HG03175 (cell line): Measurements from ENCODE around the gene C20orf144.
"Not testable (repeated sequence)": the region's sequence is repeated elsewhere in the genome, so short reads cannot be mapped to it uniquely, and the experiment has no call there.

Source experiments
- ATAC-seq: cut with Tn5 transposase; IDR thresholded peaks from one replicate; pipeline ENCODE4 v1.9.1; 2021; ENCODE audit warnings: mild to moderate bottlenecking, moderate library complexity; ENCODE audit not compliant: unreplicated experiment

Gene C20orf144

DNA sequence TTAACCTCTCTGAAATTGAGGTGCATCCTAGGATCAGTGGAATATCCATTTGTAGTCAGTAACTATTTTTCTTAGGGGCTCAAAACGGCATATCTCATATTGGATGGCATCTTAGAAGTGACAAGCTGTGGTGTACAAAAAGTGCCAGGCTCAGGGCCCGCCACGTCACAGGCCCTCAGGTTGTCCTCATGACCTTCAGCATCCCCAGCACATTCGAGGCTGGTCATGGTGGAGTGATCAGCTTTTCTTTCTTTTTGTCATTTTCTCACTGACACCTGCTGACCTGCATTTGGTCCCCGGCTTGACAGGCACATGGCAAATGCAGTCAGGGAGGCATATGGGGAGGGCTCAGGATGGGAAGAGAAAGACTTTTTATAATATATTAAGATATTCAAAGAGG, 31.2 kb downstream of the C20orf144 start:
- ATAC-seq, result no peak

DNA sequence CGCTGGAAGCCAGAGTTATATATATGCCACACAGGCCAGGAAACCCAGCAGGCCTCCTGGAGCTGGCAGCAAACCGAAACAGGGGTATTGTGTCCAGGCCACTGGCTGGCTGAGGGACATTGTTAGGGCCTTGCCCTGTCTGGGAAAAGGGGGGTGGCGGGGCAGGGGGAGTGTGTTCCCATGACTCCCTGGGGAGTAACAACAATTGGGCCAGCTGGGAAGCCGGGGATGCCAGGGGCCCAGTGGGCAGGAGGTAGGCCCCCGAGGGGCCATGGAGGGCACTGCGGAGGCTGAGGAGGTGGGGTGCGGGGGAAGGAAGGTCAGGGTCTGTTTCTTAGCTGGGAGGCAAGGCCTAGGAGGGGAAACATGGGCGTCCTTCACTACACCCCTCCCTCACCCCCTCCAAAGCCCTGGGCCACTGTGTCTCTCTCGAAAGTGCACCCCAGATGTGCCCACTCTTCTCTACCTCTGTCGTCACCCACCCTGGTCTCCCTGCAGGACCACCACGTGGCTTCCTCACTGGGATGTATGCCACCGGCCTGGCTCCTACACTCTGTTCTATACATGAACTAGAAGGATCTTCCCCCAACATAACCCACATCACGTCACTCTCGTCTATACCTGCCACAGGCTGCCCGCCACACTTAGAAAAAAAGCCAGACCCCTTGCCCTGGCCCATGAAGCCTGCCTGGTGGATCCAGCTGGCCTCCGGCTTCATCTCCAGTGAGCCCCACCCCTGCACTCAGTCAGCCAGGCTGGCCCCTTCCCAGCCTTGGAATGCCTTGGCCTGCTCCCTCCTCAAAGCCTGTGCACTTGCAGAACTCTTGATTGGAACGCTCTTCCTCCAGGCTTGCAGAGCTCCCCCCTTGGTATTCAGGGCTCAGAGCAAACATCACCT, 31.9 kb downstream of the C20orf144 start:
- no peak for ATAC-seq

DNA sequence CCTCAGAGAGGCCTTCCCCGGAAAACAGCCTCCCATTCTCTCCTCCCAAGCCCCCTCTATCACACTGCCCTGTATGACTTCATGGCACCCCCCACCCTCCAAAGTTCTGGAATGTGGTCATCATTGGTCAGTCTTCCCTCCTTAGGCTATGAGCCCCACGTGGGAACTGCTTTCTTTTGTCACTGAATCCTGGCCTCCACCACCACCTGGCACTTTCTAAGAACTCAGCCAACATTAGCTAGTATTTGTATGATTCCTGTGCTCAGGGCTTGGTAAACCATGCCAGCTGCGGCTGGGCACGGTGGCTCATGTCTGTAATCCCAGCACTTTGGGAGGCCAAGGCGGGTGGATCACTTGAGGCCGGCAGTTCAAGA, 32.5 kb downstream of the C20orf144 start:
- no peak for ATAC-seq

DNA sequence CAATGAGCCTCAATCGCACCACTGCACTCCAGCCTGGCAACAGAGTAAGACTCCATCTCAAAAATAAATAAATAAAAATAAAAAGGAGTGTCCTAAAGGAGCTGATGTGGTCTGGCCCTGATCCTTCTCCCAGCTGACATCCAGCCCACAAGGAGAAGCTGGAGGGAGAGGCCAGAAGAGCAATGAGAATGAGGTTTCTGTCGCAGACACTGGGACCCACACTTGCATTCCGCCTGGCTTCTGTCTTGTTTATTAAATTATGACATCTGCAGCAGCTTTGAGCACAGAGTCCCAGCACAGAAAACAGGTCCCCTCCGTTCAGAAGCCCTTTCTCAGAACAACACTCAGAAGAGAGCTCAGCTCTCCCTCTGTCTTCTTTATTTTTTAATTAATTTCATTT, 34.3 kb downstream of the C20orf144 start:
- ATAC-seq, result no peak

DNA sequence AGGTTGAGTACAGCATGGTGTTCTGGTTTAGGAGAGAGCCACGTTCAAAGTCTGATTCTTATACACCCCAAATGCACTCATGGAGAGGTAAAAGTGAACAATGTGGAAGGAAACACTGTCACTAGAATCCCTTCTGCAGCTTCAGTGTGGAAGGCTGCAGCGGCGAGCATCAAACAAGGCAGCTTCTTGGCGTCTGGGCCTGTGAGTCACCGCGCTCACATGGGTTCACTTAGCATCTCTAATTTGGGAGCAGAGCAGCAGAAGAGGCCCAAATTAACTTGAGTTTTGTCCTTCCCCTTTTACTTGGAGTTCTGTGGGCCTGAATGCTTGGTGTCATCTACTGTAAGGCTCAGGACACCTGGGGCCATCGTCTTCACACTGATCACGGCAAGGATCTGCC, 35.0 kb downstream of the C20orf144 start:
- no peak for ATAC-seq

DNA sequence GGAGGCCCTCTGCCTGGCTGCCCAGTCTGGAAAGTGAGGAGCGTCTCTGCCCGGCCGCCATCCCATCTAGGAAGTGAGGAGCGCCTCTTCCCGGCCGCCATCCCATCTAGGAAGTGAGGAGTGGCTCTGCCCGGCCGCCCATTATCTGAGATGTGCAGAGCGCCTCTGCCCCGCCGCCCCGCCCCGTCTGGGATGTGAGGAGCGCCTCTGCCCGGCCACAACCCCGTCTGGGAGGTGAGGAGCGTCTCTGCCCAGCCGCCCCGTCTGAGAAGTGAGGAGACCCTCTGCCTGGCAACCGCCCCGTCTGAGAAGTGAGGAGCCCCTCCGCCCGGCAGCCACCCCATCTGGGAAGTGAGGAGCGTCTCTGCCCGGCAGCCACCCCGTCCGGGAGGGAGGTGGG, 36.8 kb downstream of the C20orf144 start:
- not testable (repeated sequence) for ATAC-seq

DNA sequence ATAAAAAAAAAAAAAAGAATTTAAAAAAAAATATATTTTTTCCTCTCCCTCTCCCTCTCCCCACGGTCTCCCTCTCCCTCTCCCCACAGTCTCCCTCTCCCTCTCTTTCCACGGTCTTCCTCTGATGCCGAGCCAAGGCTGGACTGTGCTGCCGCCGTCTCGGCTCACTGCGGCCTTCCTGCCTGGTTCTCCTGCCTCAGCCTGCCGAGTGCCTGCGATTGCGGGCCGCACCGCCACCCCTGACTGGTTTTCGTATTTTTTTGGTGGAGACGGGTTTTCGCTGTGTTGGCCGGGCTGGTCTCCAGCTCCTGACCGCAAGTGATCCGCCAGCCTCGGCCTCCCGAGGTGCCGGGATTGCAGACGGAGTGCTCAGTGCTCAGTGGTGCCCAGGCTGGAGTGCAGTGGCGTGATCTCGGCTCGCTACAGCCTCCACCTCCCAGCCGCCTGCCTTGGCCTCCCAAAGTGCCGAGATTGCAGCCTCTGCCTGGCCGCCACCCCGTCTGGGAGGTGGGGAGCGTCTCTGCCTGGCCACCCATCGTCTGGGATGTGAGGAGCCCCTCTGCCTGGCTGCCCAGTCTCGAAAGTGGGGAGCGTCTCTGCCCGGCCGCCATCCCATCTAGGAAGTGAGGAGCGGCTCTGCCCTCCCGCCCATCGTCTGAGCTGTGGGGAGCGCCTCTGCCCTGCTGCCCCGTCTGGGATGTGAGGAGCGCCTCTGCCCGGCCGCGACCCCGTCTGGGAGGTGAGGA, 38.7 kb downstream of the C20orf144 start:
- not testable (repeated sequence) for ATAC-seq

DNA sequence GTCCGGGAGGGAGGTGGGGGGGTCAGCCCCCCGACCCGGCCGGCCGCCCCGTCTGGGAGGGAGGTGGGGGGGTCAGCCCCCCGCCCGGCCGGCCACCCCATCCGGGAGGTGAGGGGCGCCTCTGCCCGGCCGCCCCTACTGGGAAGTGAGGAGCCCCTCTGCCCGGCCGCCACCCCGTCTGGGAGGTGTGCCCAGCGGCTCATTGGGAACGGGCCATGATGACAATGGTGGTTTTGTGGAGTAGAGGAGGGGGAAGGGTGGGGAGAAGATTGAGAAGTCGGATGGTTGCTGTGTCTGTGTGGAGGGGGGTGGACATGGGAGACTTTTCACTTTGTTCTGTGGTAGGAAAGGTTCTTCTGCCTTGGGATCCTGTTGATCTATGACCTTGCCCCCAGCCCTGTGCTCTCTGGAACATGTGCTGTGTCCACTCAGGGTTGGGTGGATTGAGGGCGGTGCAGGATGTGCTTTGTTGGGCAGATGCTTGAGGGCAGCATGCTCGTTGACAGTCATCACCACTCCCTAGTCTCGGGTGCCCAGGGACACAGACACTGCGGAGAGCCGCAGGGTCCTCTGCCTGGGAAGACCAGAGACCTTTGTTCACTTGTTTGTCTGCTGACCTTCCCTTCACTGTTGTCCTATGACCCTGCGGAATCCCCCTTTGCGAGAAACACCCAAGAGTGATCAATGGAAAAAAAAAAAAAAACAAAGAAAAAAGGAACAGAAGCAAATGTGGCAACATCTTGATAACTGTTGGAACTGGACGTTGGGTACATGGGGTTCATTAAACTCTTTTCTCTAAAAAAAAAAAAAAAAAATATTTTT, 39.7 kb downstream of the C20orf144 start:
- ATAC-seq, result no peak

DNA sequence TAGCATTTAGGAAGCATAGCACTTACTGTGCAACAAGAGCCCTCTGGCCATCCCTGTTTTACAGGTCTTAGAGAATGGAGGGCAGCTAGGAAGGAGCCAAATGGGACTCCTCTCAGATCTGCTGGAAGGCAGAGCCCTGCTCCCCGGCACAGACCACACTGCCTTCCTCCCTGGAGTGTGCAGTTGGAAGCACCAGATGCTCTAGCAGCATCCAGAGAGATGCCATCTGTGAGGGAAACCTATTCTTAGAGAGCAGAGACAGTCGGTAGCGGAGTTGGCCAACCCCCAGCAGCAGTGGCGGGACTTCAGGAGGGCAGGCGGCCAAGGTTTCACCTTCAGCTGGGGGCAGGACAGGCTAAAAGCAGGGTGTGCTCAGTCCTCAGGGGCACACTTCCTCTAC, 40.7 kb downstream of the C20orf144 start:
- no peak for ATAC-seq

DNA sequence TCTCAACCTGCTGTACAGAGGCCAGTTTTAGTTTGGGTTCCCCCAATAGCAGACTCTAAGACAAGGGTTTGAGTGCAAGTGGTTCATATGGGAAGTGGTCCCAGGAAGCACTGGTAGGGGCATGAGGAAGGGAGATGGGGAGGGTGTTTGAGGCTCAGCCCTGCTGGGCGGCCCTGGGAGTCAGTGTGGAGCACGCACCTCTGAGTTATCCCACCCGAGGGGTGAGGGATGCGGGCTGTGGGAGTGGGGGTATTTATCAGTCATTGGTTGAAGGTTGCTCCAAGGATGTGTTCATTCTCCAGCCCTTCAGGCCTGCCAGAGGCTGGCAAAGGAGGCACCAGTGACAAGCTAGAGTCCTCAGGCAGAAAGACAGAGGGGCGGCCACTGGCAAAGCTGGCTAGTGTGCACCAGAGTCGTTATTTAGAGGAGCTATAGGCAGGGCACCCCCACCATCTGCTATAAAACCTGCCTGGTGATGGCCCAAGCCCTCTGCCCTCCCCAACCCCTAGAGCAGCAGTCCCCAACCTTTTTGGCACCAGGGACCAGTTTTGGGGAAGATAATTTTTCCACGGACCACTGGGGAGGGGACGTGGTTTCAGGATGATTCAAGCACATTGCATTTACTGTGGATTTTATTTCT, 41.5 kb downstream of the C20orf144 start:
- ATAC-seq, result no peak

DNA sequence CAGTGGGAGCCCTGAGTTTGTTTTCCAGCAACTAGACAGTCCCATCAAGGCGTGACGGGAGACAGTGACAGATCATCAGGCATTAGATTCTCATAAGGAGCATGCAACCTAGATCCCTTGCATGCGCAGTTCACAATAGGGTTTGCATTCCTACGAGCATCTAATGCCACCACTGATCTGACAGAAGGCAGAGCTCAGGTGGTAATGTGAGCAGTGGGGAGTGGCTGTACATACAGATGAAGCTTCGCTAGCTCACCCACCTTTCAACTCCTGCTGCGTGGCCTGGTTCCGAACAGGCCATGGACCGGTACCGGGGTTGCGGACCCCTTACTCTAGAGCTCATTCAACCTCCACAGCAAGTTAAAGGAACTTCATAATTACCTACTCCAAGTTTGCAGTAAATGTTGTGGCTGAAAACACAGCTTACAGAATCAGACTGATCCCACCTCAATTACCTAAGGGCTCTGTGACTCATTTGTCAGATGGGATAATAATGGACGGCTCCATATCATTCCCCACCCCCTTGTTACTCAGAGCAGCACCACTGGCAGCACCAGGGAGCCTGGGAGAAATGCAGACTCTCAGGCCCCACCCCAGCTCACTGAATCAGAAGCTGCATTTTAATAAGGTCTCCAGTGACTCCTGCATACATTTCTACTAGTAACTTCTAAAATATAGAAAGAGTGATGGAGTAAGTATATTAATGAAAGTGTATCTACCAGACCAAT, 42.2 kb downstream of the C20orf144 start:
- no peak for ATAC-seq

DNA sequence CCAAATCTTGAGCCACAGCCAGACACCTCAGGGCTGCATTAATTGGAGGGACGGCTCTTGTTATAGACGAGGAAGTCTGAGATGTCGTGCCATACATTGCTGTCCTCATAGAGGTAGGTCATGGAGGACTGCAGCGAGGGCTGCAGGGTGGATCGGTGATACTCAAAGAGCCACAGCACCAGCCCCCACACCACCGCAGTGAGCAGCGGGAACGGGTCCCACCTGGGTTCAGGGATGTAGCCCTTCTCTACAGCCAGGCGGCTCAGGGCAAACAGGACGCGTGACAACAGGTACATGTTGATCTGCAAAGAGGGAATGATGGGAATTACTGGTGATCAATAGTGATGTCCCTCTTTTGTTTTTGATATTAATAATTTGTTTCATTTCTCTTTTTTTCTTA, 45.5 kb downstream of the C20orf144 start:
- no peak for ATAC-seq

DNA sequence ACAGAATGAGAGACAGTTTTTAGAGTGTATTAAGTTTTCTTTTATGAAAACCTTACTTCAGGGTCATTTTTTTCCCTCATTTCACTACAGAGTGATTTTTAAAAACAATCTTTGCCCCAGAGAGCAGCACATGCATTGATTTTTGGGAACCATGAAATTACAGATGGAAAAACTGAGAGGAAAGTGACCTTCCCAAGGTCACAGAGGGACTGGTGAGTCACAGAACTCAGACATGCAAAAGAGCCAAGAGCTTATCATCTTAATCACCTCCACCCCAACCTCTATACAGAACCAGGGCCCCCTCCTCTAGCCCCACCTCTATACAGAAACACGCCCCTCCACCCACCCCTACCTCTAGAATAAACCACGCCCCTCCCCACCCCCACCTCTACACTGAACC, 47.3 kb downstream of the C20orf144 start:
- ATAC-seq, result no peak

DNA sequence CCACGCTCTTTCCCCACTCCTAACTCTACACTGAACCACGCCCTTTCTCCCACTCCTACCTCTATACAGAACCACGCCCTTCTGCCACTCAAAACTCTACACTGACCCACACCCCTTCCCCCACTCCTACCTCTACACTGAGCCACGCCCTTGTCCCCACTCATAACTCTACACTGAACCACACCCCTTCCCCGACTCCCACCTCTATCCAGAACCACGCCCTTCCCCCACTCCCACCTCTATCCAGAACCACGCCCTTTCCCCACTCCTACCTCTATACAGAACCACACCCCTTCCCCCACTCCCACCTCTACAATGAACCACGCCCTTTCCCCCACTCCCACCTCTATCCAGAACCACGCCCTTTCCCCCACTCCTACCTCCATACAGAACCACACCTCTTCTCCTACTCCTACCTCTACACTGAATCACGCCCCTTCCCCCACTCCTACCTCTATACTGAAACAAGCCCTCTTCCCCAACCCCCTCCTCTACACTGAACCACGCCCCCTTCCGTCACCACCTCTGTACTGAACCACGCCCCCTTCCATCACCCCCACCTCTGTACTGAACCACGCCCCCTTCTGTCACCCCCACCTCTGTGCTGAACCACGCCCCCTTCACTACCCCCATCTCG, 47.9 kb downstream of the C20orf144 start:
- no peak for ATAC-seq

DNA sequence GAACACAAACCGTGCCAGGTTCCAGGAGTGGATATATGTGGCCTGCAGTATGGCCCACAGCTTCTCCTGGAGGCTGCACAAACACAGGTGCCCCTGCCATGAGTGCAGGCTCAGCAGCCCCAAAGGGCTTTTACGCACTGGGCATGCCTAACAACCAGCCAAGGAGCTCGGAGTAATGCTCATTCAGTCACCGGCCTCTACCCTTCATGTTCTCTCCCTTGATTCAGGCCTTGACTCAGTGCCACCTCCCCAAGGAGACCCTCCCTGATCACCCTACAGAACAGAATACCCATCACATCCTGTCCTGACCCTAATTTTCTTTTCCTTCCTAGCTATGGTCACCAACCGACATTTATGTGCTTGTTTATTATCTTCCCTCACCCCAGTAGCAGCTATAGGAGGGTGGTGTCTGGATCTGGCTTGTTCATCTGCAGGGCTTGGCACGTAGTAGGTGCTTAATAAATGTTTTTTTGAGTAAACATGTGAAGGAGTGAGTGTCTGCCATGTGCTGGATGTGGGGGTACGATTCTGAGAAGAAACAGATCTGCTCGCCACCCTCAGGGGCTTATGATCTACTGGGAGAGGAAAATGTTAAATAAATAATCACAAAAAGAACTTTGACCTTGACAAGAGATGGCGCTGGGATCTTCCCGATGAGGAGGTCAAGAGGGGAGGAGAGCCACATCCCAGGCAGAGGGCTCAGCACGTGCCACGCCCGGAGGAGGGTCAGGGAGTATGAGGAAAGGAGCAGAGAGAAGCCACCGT, 48.7 kb downstream of the C20orf144 start:
- no peak for ATAC-seq

DNA sequence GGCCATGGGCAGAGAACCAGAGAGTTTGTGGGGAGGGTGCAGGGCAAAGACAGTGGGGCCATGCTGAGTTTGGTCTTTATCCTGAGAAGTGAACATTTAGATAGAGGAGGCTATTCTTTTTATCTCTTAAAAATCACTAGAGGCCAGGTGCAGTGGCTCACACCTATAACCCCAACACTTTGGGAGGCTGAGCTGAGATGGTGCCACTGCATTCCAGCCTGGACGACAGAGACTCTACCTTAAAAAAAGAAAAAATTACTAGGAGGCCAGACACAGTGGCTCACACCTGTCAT, 49.3 kb downstream of the C20orf144 start:
- ATAC-seq, result no peak
